Testis (tissue), 2 donors: ENCODE data around the gene CYP2J2.

Source experiments
- POLR2A ChIP-seq: fragments of 450-650 bp; IDR thresholded peaks from one replicate; pipeline ENCODE4 v1.6.1; 2017; ENCODE audit warnings: antibody characterized with exemption, mild to moderate bottlenecking, moderate library complexity
- TF ChIP-seq, protein P1 (sequence below), 3 experiments: fragments of 450-650 bp in 2 of 3; fragments of 200-600 bp in 1 of 3; sonication (generic) in 1 of 3; IDR thresholded peaks; one replicate each; pipeline ENCODE4 v1.5.1; 2016 to 2019; ENCODE audit warnings: antibody characterized with exemption in 3 of 3, mild to moderate bottlenecking in 2 of 3, moderate library complexity in 1 of 3

DNA sequence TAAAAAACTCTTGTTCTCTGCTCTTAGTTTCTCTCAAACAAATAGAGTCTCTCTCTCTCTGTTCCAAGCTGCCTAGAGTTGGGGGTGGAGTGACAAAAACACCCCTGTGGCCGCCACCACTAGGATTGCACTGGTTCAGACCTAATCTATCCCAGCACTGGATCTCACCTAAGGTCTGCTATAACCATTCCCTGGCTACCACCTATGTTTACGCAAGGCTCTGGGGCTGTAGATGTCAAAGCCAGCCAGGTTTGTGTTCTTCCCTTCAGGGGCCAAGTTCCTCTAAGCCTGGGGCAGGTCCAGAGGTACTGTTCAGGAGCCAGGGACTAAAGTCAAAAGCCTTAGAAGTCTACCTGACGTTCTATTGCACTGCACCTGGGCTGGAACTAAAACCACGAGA, 12.8 kb upstream of the CYP2J2 start:
- TF ChIP-seq, protein P1, sequence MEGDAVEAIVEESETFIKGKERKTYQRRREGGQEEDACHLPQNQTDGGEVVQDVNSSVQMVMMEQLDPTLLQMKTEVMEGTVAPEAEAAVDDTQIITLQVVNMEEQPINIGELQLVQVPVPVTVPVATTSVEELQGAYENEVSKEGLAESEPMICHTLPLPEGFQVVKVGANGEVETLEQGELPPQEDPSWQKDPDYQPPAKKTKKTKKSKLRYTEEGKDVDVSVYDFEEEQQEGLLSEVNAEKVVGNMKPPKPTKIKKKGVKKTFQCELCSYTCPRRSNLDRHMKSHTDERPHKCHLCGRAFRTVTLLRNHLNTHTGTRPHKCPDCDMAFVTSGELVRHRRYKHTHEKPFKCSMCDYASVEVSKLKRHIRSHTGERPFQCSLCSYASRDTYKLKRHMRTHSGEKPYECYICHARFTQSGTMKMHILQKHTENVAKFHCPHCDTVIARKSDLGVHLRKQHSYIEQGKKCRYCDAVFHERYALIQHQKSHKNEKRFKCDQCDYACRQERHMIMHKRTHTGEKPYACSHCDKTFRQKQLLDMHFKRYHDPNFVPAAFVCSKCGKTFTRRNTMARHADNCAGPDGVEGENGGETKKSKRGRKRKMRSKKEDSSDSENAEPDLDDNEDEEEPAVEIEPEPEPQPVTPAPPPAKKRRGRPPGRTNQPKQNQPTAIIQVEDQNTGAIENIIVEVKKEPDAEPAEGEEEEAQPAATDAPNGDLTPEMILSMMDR (IDR thresholded peaks at IDR 0.05): no peak
- TF ChIP-seq POLR2A: no peak
